IPS-NIHi7 (cell line): ENCODE results near the gene NAA20.

Experiments
- DNase-seq: peaks from one replicate; pipeline ENCODE4 v3.0.0; 2012; ENCODE audit warnings: mixed read lengths; ENCODE audit errors: extremely low spot score

The NAA20 gene

GRCh38 chr20:20018366-20018765 lies 1.2 kb downstream of the NAA20 start:
- DNase-seq, result no peak

DNA sequence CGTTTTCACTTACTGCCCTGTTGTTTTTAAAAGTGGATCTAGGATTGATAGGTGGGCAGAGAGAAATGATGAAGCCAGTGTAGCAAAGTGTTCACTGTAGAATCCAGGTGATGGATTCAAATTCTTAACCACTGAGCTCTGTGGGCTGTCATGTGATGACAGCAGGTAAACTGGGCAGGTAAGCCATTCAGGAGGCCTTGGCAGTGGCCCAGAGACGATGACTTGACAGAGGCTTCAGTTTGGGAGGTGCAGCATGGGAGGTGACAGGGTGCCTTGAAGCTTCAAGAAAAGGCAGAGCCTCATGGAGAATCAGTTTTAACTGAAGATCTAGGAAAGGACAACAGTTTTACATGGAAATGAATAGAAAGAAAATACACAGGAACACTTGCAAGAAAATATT lies 2.0 kb downstream of the NAA20 start:
- no peak for DNase-seq

GRCh38 chr20:20020908-20021307 lies 3.7 kb downstream of the NAA20 start:
- DNase-seq, result no peak

DNA sequence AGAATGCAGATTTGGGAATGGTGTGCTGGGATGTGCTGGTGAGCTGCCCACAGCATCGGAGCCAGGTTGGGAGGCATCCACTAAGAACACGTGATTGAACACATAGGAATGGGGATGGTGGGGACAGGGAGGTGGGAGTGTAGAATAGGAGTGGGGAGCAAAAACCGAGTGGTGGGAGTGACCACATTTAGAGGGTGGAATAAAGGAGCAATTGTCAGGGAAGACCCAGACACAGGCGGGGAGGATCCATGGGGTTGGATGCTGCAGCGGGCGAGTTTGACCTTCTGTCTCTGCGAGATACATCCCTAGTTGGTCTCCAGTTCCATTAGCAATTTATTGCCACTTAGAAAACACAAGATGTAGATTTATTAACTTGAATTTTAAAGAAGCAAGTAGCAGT lies 4.7 kb downstream of the NAA20 start:
- no peak for DNase-seq

GRCh38 chr20:20022498-20022897 lies 5.3 kb downstream of the NAA20 start:
- no peak for DNase-seq

- DNase-seq, result no peak
Observed at GRCh38 chr20:20023395-20023794, 6.2 kb downstream of the NAA20 start.

- DNase-seq, result no peak
Observed at GRCh38 chr20:20024942-20025341, 7.8 kb downstream of the NAA20 start.

- DNase-seq, result no peak
Observed at GRCh38 chr20:20027284-20027683, 10.1 kb downstream of the NAA20 start.

DNA sequence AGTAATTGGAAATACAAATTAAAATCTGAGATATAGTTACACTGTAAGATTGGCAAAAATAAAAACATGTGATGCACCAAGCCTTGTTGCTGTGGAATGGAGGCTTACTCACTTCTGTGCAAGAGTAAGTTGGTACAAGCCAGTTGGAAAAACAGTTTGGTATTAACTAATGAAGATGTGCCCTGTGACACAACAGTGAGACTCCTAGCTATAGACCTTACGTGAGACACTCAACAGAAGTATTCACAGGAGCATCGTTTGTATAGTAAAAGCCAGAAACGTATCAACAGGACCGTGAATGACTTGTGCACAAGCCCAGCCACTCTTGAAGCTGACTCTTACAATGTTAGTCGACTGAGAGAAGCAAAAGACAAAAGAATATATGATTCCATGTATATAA lies 14.6 kb downstream of the NAA20 start:
- no peak for DNase-seq

DNA sequence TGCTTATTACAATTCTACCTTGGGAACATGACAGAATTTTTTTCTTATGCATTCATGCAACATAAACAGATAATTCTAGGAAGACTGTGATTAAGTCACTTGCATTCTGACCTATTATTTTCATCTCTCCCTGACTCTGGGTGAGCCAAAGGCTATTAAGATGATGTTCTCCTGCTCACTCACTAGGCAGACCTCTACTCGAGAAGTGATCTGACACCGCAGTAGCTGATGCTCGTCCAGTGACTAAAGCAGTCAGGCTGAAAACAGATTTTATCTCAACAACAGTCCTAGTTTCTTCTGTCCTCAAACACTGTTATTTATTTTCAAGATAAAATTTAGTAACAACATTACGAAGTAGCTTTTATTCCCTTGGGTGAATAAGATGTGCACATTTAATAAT lies 17.3 kb downstream of the NAA20 start:
- DNase-seq, result no peak

GRCh38 chr20:20036756-20037155 lies 19.6 kb downstream of the NAA20 start:
- no peak for DNase-seq

GRCh38 chr20:20037960-20038359 lies 20.8 kb downstream of the NAA20 start:
- no peak for DNase-seq

GRCh38 chr20:20038586-20038985 lies 21.4 kb downstream of the NAA20 start:
- DNase-seq, result no peak

DNA sequence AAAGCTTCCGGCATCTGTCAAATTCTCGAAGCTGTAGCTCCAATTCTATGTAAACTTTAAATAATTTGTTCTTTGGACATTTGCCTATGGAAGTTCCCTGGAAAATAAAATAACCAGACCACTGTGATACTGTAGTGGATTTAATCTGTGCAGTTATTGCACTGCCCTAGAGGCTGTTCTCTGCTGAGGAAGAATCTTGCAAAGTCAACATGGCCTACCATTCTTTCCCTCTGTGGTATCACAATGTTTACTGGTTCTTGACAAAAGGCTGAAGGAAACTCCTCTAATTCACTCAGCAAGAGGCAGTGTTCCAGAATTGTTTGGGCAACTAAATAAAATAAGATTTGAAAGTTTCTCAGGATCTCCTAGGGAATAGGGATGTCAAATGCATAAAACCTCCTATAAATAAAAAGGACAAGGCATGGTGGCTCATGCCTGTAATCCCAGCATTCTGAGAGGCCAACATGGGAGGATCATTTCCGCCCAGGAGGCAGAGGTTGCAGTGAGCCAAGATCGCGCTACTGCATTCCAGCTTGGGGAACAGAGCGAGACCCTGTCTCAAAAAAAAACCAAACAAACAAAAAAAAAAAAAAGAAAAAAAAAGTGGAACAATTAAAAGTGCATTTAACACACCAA lies 22.7 kb downstream of the NAA20 start:
- DNase-seq, result no peak

- no peak for DNase-seq
Observed at GRCh38 chr20:20051767-20052073, 34.6 kb downstream of the NAA20 start.

DNA sequence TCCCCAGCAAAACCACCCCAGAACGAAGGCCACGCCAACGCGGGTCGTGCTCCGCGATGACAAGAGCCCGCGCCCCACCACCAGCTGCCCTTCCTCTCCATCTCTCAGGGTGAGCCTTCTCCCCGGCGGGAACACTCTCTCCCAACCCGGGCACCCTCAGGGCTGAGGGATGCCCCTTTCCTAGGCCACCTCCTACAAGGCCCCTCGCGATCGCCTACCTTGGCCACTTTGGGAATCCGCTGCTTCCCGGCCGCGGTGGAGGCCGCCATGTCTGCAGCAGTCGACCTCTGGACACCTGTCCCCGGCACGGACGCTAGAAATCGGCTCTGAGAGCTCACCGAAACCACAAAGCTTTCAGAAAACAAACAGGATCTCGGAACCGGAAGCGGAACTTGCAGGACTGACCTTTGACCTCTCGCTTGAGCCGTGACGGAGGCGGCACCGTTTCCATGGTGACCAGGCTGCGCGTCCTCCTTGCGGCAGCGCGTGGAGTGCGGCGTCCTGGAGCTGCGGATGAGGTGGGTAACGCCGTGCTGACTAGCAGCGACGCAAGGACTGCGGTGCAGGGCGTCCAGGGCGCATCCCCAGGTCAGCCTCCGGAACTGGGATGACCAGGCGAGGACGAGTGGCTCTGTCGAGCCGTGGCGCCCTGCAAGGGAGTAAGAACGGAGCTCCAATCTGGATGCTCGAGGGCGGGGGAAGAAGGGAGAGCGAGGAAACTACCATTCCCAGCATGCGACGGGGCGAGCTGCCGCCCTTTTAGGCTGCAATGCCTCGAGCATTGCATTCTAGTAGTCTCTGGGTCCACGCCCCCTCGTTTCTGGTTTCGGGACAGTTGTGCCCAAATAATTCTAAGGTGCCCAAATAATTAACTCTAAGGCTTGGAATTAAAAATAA lies 35.2 kb downstream of the NAA20 start, which contains the start of the genes CFAP61 and CRNKL1:
TSS of gene CFAP61 (plus strand) at position 459 of the 897 bp plus-strand sequence. CDS start 4,122 bp downstream, outside the sequence.
TSS of gene CRNKL1 (minus strand) at position 393 of the 897 bp plus-strand sequence. CDS start at position 269, 124 bp downstream.
- DNase-seq, result peak; percentile 93

- DNase-seq, result no peak
Observed at GRCh38 chr20:20060234-20060998, 43.3 kb downstream of the NAA20 start.

DNA sequence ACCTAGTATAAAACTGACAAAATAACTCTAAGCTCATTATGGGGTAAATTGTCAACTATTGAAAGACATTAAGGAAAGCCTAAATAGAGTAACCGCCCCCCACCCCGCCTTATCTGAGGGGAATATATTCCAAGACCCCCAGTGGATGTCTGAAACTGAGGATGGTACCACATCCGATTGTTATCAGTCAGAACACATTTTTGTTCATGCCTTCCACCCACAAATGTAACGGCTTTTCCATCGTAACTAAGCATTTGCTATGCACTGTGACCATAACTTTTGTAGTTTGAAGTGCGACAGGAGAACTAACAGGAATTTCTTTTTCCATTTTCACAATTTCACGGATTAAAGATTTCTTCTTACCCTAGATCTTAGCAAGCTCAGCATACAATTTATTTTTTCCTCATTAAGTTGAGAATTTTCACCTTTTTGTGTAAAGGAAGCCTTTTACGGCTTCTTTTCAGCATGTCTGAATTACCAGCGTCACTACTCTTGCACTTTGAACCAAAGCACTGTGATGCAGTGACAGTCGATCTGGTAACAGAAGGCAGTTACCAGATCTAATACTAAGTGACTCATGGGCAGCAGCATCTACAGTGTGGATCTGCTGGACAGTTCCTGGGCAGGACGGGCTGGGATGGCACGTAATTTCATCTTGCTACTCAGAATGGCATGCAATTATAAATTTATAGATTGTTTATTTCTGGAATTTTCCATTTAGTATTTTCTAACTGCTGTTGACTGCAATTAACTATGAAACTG lies 47.0 kb downstream of the NAA20 start:
- DNase-seq, result no peak

- no peak for DNase-seq
Observed at GRCh38 chr20:20065361-20065760, 48.2 kb downstream of the NAA20 start.

DNA sequence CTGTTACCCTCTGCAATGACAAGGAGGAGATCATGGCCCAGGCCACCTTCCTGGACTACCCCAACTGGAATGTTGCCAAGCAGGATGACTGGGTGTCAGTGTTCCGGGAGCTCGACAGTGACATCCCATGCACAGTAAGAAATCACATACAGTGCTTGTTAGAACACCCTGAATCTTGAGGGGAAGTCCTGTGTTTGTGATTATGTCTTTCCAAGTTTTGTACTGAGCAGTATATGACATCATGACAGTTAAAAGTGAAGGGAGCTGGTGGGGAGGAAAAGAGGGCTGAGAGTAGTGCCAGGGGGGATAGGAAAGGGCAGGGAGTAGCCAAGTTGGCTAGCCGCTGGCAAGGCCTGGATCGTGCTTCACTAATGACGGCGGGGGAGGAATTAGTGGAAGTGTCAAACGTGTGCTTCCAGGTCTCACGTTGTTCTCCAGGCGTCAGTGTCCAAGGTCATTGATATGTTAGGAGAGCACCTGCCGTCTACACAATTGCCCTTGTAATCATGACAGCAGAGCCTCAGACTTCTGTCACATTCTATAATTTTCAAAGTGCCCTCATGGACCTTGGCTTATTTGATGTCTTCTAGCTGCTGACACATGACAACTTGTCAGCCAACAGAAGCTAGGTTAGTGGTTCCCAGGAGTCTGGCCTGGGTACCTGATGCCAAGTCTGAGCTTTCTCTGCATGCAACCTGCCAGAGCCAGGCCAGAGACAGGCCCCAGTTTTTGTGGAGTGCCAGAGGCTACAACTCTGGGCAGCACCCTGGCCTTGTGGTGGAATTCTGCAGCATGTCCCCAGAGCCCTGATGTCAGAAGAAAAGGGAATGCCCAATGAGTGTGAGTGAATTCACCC lies 53.9 kb downstream of the NAA20 start:
- DNase-seq, result no peak
